Measurements from ENCODE around the gene ABCA7.

GRCh38 chr19:1113986-1114483, 74.1 kb downstream of the ABCA7 start:
- no peak for TF ChIP-seq CTCF (IDR thresholded peaks at IDR 0.05)
- no peak for TF ChIP-seq POLR2A (IDR thresholded peaks at IDR 0.05)
